H9 (cell line): ENCODE results near the gene WDR6. TPM values are rescaled to one million over a fixed set of nuclear protein-coding genes. Genes with fewer than 3 reads are reported as not detected.

Experiments
- DNase-seq: peaks from one replicate; pipeline ENCODE4 v3.0.0-alpha.2; 2017
- H2AFZ ChIP-seq: one replicate; pipeline ENCODE4 v1.6.1; 2013; ENCODE audit warnings: mild to moderate bottlenecking, low read length, control low read depth, moderate library complexity
- H2AK5ac ChIP-seq: 2 replicates; pipeline ENCODE4 v1.6.1; 2013; ENCODE audit warnings: low read length, control low read depth, mixed read lengths; ENCODE audit not compliant: insufficient read length
- H2BK120ac ChIP-seq: one replicate; pipeline ENCODE4 v1.6.1; 2013; ENCODE audit warnings: low read depth, mild to moderate bottlenecking, low read length, control low read depth, inconsistent platforms; ENCODE audit not compliant: poor library complexity, severe bottlenecking
- H2BK12ac ChIP-seq: 2 replicates; pipeline ENCODE4 v1.6.1; 2013; ENCODE audit warnings: low read length, control low read depth, mixed read lengths, low read depth; ENCODE audit not compliant: insufficient read length
- H2BK15ac ChIP-seq: 2 replicates; pipeline ENCODE4 v1.6.1; 2013; ENCODE audit warnings: low read depth, low read length, control low read depth
- H2BK20ac ChIP-seq: one replicate; pipeline ENCODE4 v1.6.1; 2013; ENCODE audit warnings: low read depth, mild to moderate bottlenecking, low read length, control low read depth, inconsistent platforms; ENCODE audit not compliant: poor library complexity, severe bottlenecking
- H2BK5ac ChIP-seq: 2 replicates; pipeline ENCODE4 v1.6.1; 2013; ENCODE audit warnings: low read length, control low read depth, mixed read lengths; ENCODE audit not compliant: insufficient read length
- H3K14ac ChIP-seq: 2 replicates; pipeline ENCODE4 v1.6.1; 2013; ENCODE audit warnings: low read length, control low read depth; ENCODE audit not compliant: insufficient read depth
- H3K18ac ChIP-seq: 2 replicates; pipeline ENCODE4 v1.6.1; 2013; ENCODE audit warnings: low read depth, mild to moderate bottlenecking, mixed read lengths, low read length, control low read depth; ENCODE audit not compliant: insufficient read length
- H3K23ac ChIP-seq: 2 replicates; pipeline ENCODE4 v1.6.1; 2013; ENCODE audit warnings: low read length, control low read depth, mixed read lengths, low read depth; ENCODE audit not compliant: insufficient read length
- H3K23me2 ChIP-seq: 2 replicates; pipeline ENCODE4 v1.6.1; 2013; ENCODE audit warnings: low read depth, mild to moderate bottlenecking, mixed read lengths, low read length, control low read depth; ENCODE audit not compliant: insufficient read length, poor library complexity, severe bottlenecking
- H3K27ac ChIP-seq: 2 replicates; pipeline ENCODE4 v1.5.1; 2013; ENCODE audit warnings: low read length, control low read depth, mixed read lengths, low read depth; ENCODE audit not compliant: insufficient read length
- H3K27me3 ChIP-seq: 2 replicates; pipeline ENCODE4 v1.6.1; 2013; ENCODE audit warnings: low read length, control low read depth, inconsistent platforms; ENCODE audit not compliant: insufficient read depth
- H3K4ac ChIP-seq: 2 replicates; pipeline ENCODE4 v1.6.1; 2013; ENCODE audit warnings: low read depth, mild to moderate bottlenecking, control low read depth, inconsistent platforms, low read length, moderate library complexity
- H3K4me1 ChIP-seq: 2 replicates; pipeline ENCODE4 v1.6.1; 2013; ENCODE audit warnings: low read length, control low read depth, inconsistent platforms; ENCODE audit not compliant: insufficient read depth
- H3K4me2 ChIP-seq: 2 replicates; pipeline ENCODE4 v1.6.1; 2013; ENCODE audit warnings: low read length, control low read depth, mixed read lengths; ENCODE audit not compliant: insufficient read length, insufficient read depth
- H3K56ac ChIP-seq: 2 replicates; pipeline ENCODE4 v1.6.1; 2013; ENCODE audit warnings: low read depth, mild to moderate bottlenecking, mixed read lengths, low read length, control low read depth; ENCODE audit not compliant: insufficient read length
- H3K79me1 ChIP-seq: 2 replicates; pipeline ENCODE4 v1.6.1; 2013; ENCODE audit warnings: low read depth, mild to moderate bottlenecking, moderate library complexity, low read length, control low read depth, inconsistent platforms; ENCODE audit not compliant: insufficient read depth, poor library complexity, severe bottlenecking
- H3K79me2 ChIP-seq: 2 replicates; pipeline ENCODE4 v1.6.1; 2013; ENCODE audit warnings: low read length, control low read depth, inconsistent platforms; ENCODE audit not compliant: insufficient read depth
- H3K9ac ChIP-seq: 2 replicates; pipeline ENCODE4 v1.6.1; 2013; ENCODE audit warnings: low read length, control low read depth, mixed read lengths; ENCODE audit not compliant: insufficient read length; ENCODE audit errors: extremely low read depth
- H3K9me3 ChIP-seq: one replicate; pipeline ENCODE4 v1.6.1; 2013; ENCODE audit warnings: low read depth, low read length, inconsistent platforms; ENCODE audit not compliant: control insufficient read depth
- H3T11ph ChIP-seq: one replicate; pipeline ENCODE4 v1.6.1; 2013; ENCODE audit warnings: mild to moderate bottlenecking, low read length, control low read depth, inconsistent platforms
- H4K20me1 ChIP-seq: one replicate; pipeline ENCODE4 v1.6.1; 2013; ENCODE audit not compliant: control insufficient read depth, insufficient read length, insufficient read depth
- H4K5ac ChIP-seq: 2 replicates; pipeline ENCODE4 v1.6.1; 2013; ENCODE audit warnings: low read depth, mild to moderate bottlenecking, mixed read lengths, low read length, control low read depth; ENCODE audit not compliant: insufficient read length
- H4K8ac ChIP-seq: replicated peaks from 2 replicates; pipeline ENCODE4 v1.6.1; 2013; ENCODE audit warnings: low read length, control low read depth, mixed read lengths, low read depth; ENCODE audit not compliant: insufficient read length
- H4K91ac ChIP-seq: 2 replicates; pipeline ENCODE4 v1.6.1; 2013; ENCODE audit warnings: low read depth, mild to moderate bottlenecking, moderate library complexity, mixed read lengths, low read length, control low read depth; ENCODE audit not compliant: insufficient read length
- H3K27ac Mint-ChIP-seq, 3 experiments: 2 replicates in 2 of 3; 3 replicates in 1 of 3; pipeline ENCODE4 v1.8.0; 2020 to 2021; ENCODE audit warnings: mixed read lengths in 3 of 3, mild to moderate bottlenecking in 1 of 3, moderate library complexity in 1 of 3
- H3K27me3 Mint-ChIP-seq: 2 replicates; pipeline ENCODE4 v1.8.0; 2021; ENCODE audit warnings: low read depth, mild to moderate bottlenecking, moderate library complexity, mixed read lengths
- H3K36me3 Mint-ChIP-seq, 3 experiments: 2 replicates in 2 of 3; 3 replicates in 1 of 3; pipeline ENCODE4 v1.8.0; 2020 to 2021; ENCODE audit warnings: low read depth in 3 of 3, mixed read lengths in 3 of 3; ENCODE audit not compliant: insufficient read depth in 1 of 3
- H3K4me1 Mint-ChIP-seq, 2 experiments: 2 replicates each; pipeline ENCODE4 v1.8.0; 2020; ENCODE audit warnings: mixed read lengths in 2 of 2
- H3K4me3 Mint-ChIP-seq, 2 experiments: 2 replicates in 1 of 2; 3 replicates in 1 of 2; pipeline ENCODE4 v1.8.0; 2020 to 2021; ENCODE audit warnings: mild to moderate bottlenecking in 2 of 2, mixed read lengths in 2 of 2, moderate library complexity in 1 of 2
- H3K9me3 Mint-ChIP-seq, 2 experiments: 2 replicates in 1 of 2; 3 replicates in 1 of 2; pipeline ENCODE4 v1.8.0; 2020; ENCODE audit warnings: mild to moderate bottlenecking in 2 of 2, mixed read lengths in 2 of 2, moderate library complexity in 1 of 2
- WGBS: extraction: QIAGEN DNeasy Blood & Tissue Kit; methylation state at CpG from one replicate; pipeline ENCODE4 v1.1.7; 2013; ENCODE audit warnings: missing lambda C conversion rate, low lambda C conversion rate, mixed read lengths; ENCODE audit not compliant: insufficient read length; ENCODE audit errors: extremely low coverage; 5-methylcytosine and 5-hydroxymethylcytosine counted together
- total RNA-seq: library from RNA; stranded (reverse); gene quantifications from 2 replicates; pipeline ENCODE4 v1.2.1, GENCODE V29; 2021
- TF ChIP-seq, protein P1 (sequence below): fragments of 200-600 bp; sonication (generic); conservative IDR thresholded peaks from 3 replicates; pipeline ENCODE4 v1.8.0; 2021; ENCODE audit warnings: antibody characterized with exemption, mild to moderate bottlenecking

WDR6 gene
- total RNA-seq, 1 experiment from 2014 or later = 298 TPM

DNA sequence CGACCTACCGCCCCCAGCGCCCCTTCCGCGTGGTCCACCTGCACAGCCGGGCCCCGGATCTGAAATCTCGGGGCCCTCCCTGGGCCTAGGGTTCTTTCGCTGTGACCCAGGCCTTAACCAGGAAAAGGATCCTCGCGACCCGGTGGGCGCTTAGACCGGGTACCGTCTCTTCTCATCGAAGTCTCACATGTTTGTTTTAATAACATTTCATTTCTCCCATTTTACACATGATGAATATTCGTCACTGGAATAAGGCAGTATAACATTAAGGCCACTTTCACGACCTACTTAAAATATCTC, 11.5 kb downstream of the WDR6 start:
- Histone ChIP-seq H3K18ac (no peak overlapping the region), H3K79me1 (no peaks in the 10 kb centered on the region), H2BK20ac (no peak overlapping the region), H4K5ac (no peak overlapping the region), H2BK15ac (no peak overlapping the region), H4K20me1 (peaks cover 2% of the 10 kb centered on the region), H3K56ac (no peak overlapping the region), H2BK120ac (no peak overlapping the region), H3K4me1 (no peaks in the 10 kb centered on the region), H3K27me3 (no peaks in the 10 kb centered on the region), H3K27ac (no peak overlapping the region), H4K91ac (no peak overlapping the region), H3K23ac (no peak overlapping the region), H3K9ac (no peak overlapping the region), H4K8ac (no peak overlapping the region), H3K14ac (no peak overlapping the region), H3K79me2 (no peaks in the 10 kb centered on the region), H3K23me2 (peaks cover 22% of the 10 kb centered on the region), H2AFZ (no peak overlapping the region), H2AK5ac (no peak overlapping the region), H3K9me3 (no peaks in the 10 kb centered on the region), H3T11ph (no peak overlapping the region), H3K4ac (no peak overlapping the region), H2BK5ac (no peak overlapping the region), H3K4me2 (peak overlapping the region; percentile 37), H2BK12ac (no peak overlapping the region)
- TF ChIP-seq, protein P1, sequence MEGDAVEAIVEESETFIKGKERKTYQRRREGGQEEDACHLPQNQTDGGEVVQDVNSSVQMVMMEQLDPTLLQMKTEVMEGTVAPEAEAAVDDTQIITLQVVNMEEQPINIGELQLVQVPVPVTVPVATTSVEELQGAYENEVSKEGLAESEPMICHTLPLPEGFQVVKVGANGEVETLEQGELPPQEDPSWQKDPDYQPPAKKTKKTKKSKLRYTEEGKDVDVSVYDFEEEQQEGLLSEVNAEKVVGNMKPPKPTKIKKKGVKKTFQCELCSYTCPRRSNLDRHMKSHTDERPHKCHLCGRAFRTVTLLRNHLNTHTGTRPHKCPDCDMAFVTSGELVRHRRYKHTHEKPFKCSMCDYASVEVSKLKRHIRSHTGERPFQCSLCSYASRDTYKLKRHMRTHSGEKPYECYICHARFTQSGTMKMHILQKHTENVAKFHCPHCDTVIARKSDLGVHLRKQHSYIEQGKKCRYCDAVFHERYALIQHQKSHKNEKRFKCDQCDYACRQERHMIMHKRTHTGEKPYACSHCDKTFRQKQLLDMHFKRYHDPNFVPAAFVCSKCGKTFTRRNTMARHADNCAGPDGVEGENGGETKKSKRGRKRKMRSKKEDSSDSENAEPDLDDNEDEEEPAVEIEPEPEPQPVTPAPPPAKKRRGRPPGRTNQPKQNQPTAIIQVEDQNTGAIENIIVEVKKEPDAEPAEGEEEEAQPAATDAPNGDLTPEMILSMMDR = 0 out of 3 replicates have a peak, but pooled peaks have one; percentile 3
- Mint-ChIP-seq H3K27ac (peak overlapping the region; percentile 38 to 87 (median 42); a peak in 6 of 7 replicates), H3K36me3 (peaks cover 21 to 43% (median 37%) of the 10 kb centered on the region in 3 experiments), H3K9me3 (no peaks in the 10 kb centered on the region), H3K4me1 (peaks cover 27 to 28% of the 10 kb centered on the region in 2 experiments), H3K27me3 (no peaks in the 10 kb centered on the region), H3K4me3 (peak overlapping the region; percentile 91 to 95)
- no CpG with 5 or more reads among the region's 18 CpGs for WGBS
- no peak for DNase-seq
